Measurements from ENCODE around the gene PHF21A.

PHF21A gene

DNA sequence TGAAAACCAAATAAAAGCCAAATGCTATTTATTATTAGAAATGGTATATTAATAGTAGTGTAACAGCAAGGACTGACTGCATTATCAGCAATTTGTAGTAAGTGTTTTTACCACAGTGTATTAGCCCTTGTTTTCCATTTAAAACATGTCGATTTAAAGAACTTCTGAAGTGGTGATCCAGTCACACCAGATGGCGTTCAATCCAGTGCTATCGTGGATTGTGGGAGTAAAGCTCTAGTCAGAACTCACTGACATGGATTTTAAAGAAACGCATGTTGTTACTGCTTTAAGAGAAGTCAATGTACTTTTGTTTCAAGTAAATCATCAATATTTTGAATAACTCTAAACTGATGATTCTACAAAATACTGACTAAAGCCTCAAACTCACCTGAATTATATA lies 147.7 kb downstream of the PHF21A start:
- DNase-seq, result no peak

DNA sequence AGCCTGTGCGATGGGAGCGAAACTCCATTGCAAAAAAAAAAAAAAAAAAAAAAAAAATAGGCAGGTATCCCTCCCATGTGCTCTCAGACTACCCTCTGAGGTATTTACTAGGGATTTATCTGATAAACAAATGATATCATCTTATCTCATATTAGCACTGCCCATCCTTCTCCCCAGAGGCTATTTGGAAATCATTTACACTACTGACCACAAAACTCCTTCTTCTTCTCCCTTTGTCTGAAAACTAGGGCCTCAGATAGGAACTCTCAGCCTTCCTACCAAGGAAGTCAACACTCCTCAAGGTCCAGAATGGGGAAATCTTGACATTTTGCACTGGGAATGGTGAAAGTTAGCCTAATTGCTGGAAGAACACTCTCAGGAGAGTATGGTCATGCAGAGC lies 152.4 kb downstream of the PHF21A start:
- DNase-seq, result no peak

DNA sequence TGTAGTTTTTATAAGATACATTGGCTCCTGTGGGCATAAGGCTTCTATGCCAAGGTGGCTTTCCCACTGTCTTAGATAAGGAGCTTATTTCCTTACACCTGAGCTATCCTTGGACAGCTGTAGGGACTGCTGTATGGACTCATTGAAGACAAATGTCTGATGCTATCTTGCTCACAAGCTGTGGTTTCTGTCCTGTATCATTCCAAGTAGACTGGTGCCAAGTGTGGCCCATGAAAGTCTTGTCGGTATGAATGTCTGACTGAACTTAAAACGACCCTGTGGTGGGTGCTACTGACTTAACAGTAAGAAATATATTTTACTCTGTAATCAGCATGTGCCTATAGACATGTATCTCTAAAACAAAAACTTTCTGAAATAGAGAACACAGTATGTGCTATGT lies 153.7 kb downstream of the PHF21A start:
- DNase-seq, result no peak

DNA sequence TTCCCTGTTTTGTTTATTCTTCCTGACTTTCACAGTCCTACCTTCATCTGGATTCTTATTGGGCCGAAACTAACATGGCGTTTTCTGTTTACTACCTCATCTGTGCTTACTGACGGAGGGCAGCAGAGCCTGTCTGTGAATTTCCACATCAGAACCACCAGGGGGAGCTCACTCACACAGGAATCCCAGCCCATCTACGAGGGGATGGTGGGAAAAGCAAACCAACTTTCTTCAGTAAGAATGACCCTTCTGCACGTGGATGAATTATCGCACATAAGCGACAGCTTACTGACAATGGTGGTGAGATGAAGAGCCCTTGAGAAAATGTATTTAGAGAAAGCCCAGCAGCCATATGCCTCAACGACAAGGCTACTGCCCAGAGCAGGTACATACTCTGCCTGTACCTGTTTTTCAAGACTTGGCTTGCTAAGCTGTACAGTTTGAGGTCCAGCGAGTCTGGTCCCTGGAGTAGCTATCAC lies 156.3 kb downstream of the PHF21A start:
- DNase-seq, result peak; percentile 80

DNA sequence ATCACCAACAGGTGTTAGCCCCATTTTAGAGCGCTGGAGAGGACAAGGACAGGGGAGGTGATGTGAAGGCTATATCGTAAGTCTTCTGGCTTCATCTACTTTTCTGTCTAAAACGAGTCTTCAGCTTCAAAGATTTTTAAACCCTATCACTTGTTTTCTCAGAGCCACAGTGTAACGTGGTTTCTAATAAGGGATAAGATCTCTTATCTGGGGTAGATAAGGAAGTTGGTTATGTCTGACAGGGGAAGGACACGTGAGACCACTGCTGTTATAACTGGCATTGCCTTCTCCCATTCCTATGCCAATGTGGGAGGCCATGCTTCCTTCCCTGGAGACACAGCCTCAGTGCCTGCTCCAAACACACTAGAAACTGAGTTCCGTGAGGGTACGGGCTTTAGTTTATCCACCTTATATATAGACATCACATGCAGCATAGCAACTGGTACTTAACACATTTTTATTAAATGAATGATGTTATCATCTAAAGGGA lies 159.5 kb downstream of the PHF21A start:
- DNase-seq, result no peak

DNA sequence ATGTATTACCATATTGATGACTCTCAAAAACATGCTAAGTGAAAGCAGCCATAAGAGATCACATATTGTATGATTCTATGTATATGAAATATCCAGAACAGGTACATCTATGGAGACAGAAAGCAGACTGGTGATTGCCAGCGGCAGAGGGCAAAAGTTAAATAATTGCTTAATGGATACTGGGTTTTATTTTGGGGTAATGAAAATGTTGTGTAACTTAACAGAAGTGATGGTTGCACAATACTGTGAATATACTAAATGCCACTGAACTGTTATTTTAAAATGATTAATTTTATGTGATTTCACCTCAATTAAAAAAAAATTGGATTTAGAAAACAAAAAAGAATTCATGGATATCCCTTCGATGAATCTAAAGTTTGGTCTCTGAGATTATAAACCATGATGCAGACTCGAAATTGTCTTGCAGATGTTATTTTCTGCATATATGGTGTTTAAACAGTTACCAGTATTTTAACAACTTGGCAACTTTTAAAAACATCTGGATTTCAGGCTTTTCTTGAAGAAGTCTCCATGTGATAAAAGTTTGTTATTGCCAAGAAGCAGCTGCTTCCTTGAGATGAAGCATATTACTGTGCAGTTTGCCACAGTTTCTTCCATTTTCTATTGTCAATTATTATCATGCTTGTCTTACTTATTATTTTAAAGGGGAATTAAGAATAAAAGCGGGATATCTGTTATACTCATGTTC lies 160.7 kb downstream of the PHF21A start:
- DNase-seq, result no peak

DNA sequence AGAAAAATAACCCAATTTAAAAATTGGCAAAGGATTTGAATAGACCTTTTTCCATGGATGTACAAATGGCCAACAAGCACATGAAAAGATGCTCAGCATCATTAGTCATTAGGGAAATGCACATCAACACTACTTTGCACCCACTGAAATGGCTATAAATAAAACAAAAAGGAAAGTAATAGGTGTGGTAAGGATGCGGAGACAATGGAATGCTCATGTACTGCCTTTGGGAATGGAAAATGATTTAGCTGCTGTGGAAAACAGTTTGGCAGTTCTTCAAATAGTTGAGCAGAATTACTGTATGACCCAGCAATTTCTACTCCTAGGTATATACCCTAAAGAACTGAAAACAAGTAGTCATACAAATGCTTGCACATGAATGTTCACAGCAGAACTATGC lies 161.4 kb downstream of the PHF21A start:
- DNase-seq, result no peak

DNA sequence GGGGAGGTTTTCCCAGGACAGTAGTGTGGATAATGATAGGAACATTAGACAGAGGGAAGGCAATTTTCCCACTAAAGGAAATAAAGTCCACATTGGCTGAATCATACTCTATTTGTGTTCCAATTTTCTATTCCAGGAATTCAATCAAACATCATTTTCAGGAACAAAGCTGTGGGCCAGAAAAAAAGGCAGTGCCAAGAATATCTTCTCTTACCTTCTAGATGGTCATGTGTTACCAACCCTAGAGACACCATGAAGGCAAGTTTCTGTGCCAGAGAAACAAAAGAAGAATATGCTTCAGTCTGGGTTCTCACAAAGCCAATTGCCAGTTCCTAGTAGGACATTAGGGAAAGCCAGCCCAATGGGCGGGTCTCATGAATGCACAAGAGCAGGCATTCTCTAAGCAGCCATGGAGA lies 171.3 kb downstream of the PHF21A start:
- no peak for DNase-seq

DNA sequence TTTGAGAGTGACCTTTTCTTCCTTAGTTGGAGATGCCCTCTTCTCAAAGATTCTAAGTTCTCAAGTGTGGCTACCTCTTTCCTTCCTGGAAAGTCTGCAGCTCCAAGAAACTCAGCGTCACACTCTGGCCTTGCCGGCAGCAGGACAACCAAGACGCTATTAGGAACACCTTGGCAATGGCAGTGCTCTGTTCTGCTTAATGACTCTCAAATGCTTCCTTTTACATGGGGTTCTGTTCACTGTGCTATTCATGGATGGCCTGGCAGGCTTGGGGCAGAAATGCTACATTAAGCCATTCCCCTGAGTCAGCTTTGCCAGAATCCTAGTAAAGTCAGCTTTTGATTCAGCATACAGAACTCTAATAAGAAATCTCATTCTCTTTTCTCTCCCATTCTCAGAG lies 172.9 kb downstream of the PHF21A start:
- no peak for DNase-seq

DNA sequence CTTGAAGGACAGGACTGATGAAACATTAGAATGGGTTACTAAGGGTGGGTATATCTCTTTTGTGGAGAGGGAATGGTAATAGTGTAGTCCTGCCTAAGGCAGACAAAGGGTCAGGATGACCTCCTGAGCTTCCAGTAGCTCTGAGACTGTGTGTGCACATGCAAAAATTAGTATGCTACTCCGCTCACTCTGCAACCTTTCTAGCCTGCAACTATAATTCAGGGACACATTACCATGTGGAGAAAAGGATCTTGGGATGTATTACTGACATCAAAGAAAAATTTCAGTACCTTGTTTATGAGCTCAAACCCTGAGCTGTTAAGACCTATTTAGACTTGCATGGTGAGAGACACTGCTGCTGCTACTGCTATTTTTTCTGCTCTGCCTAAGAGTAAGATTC lies 173.4 kb downstream of the PHF21A start:
- no peak for DNase-seq

DNA sequence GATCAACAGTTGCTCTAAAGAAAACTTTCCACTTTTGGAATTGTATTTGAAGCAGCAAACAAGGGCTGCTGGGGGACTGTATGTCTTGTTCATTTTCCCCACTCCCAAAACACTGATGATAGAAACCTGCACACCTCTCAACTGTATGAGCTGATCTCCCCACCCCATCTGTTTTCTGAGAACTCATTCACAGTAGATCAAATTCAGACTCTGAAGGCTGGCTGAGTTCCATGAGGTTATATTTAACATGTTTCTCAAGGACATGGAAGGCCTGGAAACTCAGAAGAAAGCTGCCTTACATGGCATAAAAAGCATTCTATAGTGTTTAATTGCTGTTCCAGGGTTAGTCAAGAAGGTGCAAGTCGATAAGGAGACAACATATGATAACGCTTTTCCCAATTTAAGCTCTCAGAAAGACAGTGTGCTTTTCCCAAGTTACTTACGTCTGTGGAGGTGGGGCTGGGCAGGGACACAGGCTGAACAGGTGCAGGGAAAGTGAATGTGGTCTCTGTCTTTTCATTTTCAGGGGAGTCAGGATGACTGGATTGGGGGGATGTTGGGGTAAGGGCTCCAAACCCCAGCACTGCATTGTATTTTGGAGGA lies 175.8 kb downstream of the PHF21A start:
- no peak for DNase-seq

DNA sequence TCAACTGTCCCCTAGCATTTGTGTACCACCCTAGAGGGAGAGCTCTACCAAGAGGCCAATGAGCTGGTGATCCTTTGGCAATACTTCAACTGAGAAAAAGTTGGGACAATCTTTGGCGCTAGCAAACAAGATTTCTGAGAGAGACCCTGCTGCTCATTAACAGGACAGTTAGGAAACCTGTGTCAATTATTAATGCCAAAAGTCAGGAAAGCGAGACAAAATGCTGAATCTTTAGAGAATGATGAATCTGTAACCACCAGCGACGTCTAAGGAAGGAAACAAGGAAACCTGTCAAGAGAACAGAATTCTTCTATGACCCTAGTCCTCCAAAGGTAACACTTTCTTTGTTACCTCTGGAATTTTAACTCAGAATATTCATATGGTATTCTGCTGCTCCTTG lies 178.9 kb downstream of the PHF21A start:
- no peak for DNase-seq

DNA sequence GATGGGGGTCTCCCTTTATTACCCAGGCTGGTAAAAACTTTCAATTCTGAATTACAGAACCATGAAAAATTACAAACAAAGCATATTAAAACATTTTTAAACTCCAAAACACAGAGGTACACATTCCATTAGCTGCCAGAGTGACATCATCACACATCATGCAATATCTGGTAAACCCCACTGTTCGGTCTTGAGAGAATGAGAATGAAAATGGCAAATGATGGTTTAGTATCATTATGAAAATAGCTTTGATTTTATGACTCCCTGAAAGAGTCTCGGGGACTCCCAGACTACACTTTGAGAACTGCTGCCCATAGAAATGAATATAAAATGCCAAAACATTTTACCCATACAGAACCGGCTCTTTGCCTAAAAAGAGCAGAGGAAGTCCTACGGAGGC lies 180.0 kb downstream of the PHF21A start:
- DNase-seq, result no peak

DNA sequence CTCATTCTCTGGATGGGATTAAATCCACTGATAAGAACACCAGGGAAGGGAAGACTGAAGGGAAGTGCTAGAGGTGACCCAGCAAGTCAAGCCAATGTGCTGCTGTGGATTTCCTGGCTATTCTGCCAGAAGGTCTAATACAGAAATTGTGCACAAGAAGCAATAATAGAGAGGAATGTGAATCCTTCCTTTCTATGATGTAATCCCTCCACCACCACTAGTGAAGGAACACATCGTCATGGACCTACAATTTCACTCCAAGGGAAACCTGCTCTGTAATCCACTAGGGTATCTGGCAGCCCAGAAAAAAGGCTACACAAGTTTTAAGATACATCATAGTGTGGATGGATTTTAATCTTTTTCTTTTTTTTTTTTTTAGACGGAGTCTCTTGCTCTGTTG lies 181.4 kb downstream of the PHF21A start:
- DNase-seq, result no peak

DNA sequence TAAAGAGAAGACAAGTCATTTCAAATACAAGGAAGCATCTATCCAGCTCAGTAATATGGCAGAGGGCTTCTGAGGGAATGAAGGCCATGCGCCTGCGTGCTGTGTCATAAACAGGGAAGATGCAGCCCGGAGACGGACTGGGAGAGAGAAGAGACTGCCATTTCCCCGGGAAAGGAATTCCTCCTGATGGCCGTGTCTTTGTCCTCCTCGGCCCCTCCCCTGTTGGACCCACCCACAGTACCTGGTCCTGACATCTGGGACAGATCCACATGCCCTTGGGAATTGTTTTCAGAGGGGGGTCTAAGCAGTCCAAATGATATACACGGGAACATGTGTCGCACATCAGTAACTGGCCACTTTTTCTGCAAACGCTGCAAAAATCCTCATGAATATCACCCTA lies 183.3 kb downstream of the PHF21A start:
- no peak for DNase-seq

DNA sequence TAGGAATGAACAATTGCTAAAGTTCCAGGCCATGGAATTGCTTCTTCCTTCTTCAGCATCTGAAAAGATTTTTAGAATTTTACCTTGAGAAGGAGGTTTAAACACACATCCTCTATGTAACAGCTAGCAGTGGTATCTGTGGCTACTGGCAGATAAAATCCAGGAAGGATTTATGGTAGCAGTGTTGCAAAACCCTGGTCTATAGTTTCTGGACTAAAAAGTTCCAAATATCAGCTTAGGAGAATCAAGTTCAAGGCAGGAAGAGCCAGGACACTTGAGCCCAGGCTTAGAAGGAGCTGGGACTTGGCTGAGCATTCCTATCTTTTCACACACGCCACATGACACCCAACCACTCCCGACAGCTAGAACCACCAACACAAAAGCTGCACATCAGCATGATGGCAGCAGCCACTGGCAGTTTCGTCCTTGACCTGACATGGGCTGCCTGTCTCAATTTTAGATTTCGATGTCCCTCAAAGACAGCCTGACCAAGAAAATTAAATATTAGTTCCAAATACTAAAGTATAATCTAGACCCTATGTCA lies 184.7 kb downstream of the PHF21A start:
- DNase-seq, result no peak

DNA sequence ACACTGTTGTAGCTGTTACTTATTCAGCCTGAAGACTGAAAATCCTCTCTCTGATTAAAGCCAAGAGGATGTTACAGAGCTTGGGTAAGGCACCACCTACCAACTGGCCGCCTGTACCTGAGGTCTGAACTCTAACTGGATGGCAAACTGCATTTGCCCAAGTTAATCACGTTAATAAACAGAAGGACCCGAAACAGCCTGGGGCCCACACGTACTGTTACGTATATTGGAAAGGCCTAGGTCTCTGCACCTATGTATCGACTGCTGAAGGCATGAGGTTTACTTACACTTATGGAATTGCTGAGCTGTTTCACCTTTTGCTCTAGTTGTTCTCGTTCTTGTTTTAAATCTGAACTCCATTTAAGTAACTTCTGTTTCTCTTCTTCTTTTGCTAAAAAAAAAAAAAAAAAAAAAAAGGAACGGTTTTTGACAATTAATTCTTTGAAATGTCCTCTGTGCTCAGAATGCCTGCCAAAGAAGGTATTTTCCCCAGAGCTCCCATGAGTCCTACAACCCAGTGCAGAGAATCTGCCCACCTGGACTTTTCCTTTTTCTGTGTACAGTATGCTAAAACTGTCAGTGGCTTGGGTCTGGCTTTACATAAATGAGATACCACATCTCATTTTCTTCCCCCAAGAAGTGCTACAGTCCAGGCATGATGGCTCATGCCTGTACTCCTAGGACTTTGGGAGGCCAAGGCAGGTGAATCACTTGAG lies 185.7 kb downstream of the PHF21A start:
- no peak for DNase-seq

DNA sequence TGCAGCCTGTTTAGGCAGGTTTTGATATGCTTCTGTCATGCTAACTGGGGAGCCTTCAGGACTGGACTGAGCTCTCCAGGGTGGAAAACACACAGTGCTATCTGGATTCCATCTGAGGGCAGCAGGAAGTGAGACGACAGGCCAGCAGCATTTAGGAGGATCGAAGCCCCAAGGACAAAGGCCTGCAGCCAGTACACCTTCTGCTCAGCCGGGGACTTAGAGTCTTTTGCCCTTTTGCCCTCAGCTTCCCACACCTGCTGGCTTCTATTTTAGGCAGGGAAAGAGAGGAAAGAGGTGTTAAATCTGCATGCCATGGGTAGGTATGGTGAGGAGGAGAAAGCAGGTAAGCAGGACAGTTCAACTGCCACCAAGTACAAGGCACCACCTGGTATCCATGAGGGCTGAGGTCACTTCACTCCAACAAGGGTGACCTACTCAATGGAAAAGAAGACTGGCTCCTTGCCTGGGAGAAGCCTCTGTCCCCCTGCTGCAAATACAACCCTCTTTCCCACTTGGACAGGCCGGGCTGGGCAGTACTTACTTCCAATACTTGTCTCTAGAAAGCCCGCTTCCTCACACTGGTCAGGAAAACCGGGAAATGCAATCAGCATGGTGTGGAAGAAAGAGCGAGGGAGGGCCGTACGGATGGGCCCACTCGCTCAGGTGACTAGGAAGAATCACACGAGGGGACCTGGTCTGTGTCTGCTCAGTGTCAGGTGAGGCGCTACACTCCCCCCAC lies 186.5 kb downstream of the PHF21A start:
- no peak for DNase-seq

DNA sequence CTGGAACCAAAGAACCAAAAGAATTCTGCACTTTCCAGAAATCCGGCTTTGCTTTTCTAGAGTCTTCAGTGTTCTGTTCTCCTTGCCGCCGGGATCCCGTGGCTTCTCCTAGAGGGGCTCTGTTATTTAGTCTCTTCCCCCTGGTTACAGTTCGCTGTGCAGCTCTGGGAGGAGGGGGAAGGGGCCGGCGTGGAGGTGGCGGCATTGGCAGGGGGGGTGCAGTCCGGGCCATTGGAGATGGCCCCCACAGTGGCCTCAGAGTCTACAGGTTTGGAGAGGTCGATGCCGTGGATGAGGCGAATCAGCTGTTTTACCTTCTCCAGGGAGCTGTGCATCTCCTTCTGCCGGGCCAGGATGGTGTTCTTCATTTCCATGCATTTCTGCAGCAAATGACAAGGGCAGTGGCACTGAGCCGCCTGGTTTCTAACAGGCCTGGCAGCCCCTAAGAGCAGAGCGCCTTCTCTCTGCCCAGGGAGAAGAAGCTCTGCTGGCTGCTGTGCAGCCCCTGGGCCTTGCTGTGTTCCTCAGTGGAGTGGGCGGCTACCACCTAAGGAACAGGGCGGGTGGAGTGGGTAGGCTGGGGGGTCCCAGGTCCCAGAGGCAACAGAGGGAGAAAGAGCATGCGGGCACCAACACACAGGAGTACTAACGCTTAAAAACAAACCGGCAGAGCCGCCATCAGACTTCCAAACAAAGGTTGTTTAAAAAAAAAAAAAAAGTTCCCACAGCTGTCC lies 187.2 kb downstream of the PHF21A start:
- DNase-seq, result no peak

DNA sequence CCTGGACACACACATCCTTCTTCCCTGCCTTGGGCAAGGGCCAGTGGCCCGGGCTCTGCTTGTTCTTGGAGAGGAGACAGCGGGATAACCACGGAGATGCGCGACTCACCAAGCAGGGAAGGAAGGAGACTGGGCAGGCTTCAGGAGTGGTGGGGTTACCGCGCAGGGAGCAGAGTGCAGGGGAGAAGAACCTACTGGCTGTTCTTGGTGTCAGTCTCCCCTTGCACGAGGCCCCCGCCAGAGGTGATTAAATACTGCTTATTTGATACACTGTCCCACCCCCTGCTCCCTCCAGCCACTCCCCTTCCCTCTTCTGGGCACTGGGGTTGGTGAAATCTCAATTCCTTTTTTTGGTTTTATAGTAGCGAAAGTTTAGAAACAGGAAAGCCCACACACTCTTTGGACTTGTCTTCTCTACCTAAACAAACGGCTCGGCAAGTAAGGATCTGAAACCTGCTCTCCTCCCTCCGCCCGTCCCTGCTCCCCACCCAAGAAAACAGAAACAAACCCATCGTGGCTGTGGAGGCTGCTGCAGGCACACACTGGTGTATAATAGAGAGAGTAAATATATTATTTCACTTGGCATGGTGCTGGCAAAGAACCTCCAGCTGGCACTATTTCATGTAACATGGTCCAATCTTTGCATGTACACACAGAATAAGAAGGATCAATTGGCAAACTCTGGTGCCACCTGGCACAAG lies 188.0 kb downstream of the PHF21A start:
- DNase-seq, result no peak

DNA sequence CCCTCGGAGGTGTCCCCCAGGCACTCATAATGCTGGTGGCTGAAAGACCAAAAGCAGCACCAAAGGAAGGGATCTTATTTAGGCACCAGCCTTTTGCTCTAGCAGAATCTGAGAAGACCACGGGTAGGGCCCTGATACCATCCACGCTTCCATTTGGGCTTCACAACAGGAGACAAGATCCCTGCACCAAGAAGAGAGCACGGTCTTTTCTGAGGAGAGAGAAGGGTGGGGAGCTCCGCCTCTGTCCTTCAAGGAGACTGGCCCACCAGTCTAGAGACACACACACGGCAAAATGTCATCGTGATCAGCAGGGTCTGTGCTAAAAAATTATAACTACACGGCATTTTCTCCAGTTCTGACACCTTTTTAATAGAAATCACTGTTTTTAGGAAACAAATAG lies 189.0 kb downstream of the PHF21A start:
- DNase-seq, result no peak

DNA sequence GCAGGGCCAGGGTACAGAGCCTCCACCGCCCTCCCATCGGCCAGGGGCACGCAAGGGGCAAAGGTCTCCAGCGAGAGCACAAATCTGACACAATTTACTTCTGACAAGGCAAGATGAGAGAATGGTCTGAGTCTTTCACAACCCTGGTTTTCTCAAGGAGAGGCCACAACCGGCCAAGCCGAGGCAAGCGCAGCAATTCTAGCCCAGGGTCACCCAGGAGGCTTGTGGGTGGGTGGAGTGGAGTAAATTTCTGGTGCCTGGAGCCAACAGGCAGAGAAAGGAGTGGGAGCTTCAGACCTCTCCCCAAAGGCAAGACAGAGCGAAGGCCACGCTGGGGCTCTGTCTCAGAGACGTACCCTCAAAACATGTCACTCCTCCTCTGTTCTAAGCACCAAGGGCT lies 189.5 kb downstream of the PHF21A start:
- DNase-seq, result no peak

All from NCI-H1092 treated with DMSO at 0.1 percent for 48 hours (cell line).